Hepatocyte (in vitro differentiated cells): ENCODE measurements around the gene CDK16.

Source experiments
- CTCF ChIP-seq: fragments of 200-600 bp; sonication (generic); IDR thresholded peaks from 2 replicates; pipeline ENCODE4 v1.5.1; 2016; ENCODE audit warnings: antibody characterized with exemption, mild to moderate bottlenecking; ENCODE audit not compliant: poor library complexity
- EZH2phosphoT487 ChIP-seq: fragments of 200-600 bp; sonication (generic); IDR thresholded peaks from one replicate; pipeline ENCODE4 v1.6.1; 2018; ENCODE audit warnings: antibody characterized with exemption, mild to moderate bottlenecking, low read depth, moderate library complexity; ENCODE audit not compliant: unreplicated experiment, severe bottlenecking

DNA sequence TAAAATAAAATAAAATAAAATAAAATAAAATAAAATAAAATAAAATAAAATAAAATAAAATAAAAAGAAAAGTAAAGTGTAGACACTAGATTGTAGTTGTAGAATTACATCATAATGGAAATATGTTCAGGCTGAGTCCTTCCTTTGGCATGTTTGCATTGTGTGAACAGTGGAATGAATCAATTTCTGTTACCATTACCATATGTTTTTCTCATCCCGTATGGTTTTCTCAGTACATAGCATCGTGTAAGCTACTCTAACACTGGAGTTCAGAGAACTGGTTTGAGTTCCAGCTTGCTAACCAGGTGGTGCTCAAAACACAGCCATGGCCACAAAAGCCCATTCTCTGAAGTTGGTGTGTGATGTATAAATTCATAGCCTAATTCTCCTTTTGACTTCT is 60.2 kb downstream of the CDK16 start:
- TF ChIP-seq CTCF: no peak
- TF ChIP-seq EZH2phosphoT487: no peak
